ENCODE data around the gene MCC. TPM values are rescaled to one million over a fixed set of nuclear protein-coding genes. Genes with fewer than 3 reads are reported as not detected.

MCC gene
- total RNA-seq, 1 donor from 2014 or later, result 18.9 TPM

DNA sequence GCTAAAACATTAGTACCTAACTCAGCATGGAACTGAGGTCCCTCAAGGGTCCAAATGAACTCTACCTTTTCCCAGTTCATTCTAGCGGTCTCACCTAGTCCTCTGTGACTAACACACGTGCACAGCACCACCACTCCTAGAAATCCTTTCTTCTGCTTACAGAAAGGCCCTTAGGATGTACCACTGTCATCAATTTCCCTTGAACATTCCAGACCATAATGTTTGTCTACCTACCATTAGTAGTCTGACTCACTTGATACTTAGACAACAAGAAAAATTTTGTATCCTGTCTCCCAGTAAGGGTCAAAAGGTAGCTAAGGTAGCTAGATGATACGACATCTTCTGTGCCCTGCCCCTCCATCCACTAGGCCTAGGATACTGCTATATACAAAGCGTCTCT is 220.0 kb downstream of the MCC start:
- Mint-ChIP-seq H3K4me1 (ENCODE audit: low read depth) (peaks cover 68% of the 10 kb centered on the region), H3K9me3 (ENCODE audit: low read depth) (no peaks in the 10 kb centered on the region), H3K27ac (no peak overlapping the region), H3K36me3 (ENCODE audit: insufficient read depth) (no peaks in the 10 kb centered on the region), H3K4me3 (ENCODE audit: low read depth) (no peak overlapping the region), H3K27me3 (no peaks in the 10 kb centered on the region)
- TF ChIP-seq, protein P1, sequence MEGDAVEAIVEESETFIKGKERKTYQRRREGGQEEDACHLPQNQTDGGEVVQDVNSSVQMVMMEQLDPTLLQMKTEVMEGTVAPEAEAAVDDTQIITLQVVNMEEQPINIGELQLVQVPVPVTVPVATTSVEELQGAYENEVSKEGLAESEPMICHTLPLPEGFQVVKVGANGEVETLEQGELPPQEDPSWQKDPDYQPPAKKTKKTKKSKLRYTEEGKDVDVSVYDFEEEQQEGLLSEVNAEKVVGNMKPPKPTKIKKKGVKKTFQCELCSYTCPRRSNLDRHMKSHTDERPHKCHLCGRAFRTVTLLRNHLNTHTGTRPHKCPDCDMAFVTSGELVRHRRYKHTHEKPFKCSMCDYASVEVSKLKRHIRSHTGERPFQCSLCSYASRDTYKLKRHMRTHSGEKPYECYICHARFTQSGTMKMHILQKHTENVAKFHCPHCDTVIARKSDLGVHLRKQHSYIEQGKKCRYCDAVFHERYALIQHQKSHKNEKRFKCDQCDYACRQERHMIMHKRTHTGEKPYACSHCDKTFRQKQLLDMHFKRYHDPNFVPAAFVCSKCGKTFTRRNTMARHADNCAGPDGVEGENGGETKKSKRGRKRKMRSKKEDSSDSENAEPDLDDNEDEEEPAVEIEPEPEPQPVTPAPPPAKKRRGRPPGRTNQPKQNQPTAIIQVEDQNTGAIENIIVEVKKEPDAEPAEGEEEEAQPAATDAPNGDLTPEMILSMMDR (IDR thresholded peaks at IDR 0.05; ENCODE audit: unreplicated experiment), result no peak
- DNase-seq (ENCODE audit: low spot score, unreplicated experiment), result no peak

DNA sequence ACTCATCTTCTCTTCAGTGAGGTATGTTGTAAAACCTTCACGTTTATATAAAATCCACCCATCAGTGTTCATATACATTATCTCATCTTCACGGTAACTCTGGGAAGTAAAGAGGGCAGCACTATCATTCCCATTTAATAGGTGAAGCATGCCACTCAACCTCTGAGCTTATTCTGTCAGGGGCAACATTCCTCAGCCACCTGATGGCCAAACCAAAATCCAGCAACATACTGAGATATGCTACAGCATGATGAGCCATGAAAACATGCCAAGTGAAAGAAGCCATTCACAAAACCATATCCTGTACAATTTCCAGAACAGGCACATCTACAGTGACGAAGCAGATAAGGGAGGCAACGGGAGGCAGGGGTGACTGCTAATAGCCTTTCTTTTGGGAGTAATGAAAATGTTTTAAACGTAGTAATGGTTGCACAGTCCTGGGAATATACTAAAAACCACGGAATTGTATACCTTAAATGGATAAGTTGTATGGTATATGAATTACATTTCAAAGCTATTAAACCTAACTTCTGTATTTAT is 220.8 kb downstream of the MCC start:
- Mint-ChIP-seq H3K4me3 (ENCODE audit: low read depth) (no peak overlapping the region), H3K36me3 (ENCODE audit: insufficient read depth) (no peaks in the 10 kb centered on the region), H3K27ac (no peak overlapping the region), H3K27me3 (no peaks in the 10 kb centered on the region), H3K9me3 (ENCODE audit: low read depth) (no peaks in the 10 kb centered on the region), H3K4me1 (ENCODE audit: low read depth) (peaks cover 64% of the 10 kb centered on the region)
- no peak for DNase-seq (ENCODE audit: low spot score, unreplicated experiment)
- TF ChIP-seq, protein P1 (IDR thresholded peaks at IDR 0.05; ENCODE audit: unreplicated experiment), result no peak

- Mint-ChIP-seq H3K27me3 (no peaks in the 10 kb centered on the region), H3K9me3 (ENCODE audit: low read depth) (no peaks in the 10 kb centered on the region), H3K4me1 (ENCODE audit: low read depth) (peaks cover 64% of the 10 kb centered on the region), H3K27ac (no peak overlapping the region), H3K36me3 (ENCODE audit: insufficient read depth) (no peaks in the 10 kb centered on the region), H3K4me3 (ENCODE audit: low read depth) (peak overlapping the region; percentile 43)
- TF ChIP-seq, protein P1 (IDR thresholded peaks at IDR 0.05; ENCODE audit: unreplicated experiment), result no peak
- no peak for DNase-seq (ENCODE audit: low spot score, unreplicated experiment)
Observed at GRCh38 chr5:113266913-113267227, 221.4 kb downstream of the MCC start.

- H3K4me1 Mint-ChIP-seq (ENCODE audit: low read depth), result peaks cover 63% of the 10 kb centered on the region
- H3K27me3 Mint-ChIP-seq, result no peaks in the 10 kb centered on the region
- no peak for DNase-seq (ENCODE audit: low spot score, unreplicated experiment)
- H3K27ac Mint-ChIP-seq, result peak overlapping the region; percentile 10
- H3K4me3 Mint-ChIP-seq (ENCODE audit: low read depth), result no peak overlapping the region
- H3K36me3 Mint-ChIP-seq (ENCODE audit: insufficient read depth), result no peaks in the 10 kb centered on the region
- TF ChIP-seq, protein P1 (IDR thresholded peaks at IDR 0.05; ENCODE audit: unreplicated experiment), result no peak
- H3K9me3 Mint-ChIP-seq (ENCODE audit: low read depth), result no peaks in the 10 kb centered on the region
Observed at GRCh38 chr5:113266227-113266912, 221.9 kb downstream of the MCC start.

- Mint-ChIP-seq H3K27ac (peak overlapping the region; percentile 6), H3K4me1 (ENCODE audit: low read depth) (peaks cover 52% of the 10 kb centered on the region), H3K9me3 (ENCODE audit: low read depth) (no peaks in the 10 kb centered on the region), H3K4me3 (ENCODE audit: low read depth) (no peak overlapping the region), H3K36me3 (ENCODE audit: insufficient read depth) (no peaks in the 10 kb centered on the region), H3K27me3 (no peaks in the 10 kb centered on the region)
- no peak for DNase-seq (ENCODE audit: low spot score, unreplicated experiment)
- TF ChIP-seq, protein P1 (IDR thresholded peaks at IDR 0.05; ENCODE audit: unreplicated experiment), result no peak
Observed at GRCh38 chr5:113265190-113265589, 223.1 kb downstream of the MCC start.

Data from progenitor cell of endocrine pancreas (in vitro differentiated cells).